Left cardiac atrium (tissue), 4 donors: ENCODE data around the gene CHCHD3. TPM values are rescaled to one million over a fixed set of nuclear protein-coding genes. Genes with fewer than 3 reads are reported as not detected.

Source experiments
- ATAC-seq, 2 donors: fragments of 200-7000 bp; cut with Tn5 transposase; one replicate each; pipeline ENCODE4 v1.9.1; 2020; ENCODE audit warnings: mild to moderate bottlenecking in 2 of 2, moderate library complexity in 2 of 2
- DNase-seq: peaks from one replicate; pipeline ENCODE4 v3.0.0-alpha.2; 2020
- intact Hi-C, 2 donors: fragments of 100-400 bp; cut with DNase I; formaldehyde crosslinking; loops; one replicate each; pipeline versions ENCODE4 v1.14.1 to v1.15.1; 2022 to 2023
- total RNA-seq, 2 donors: library from RNA; stranded (reverse); fragmentation: NEBNext Ultra II Directional; extraction: Animal tissue kit (Norgen Biotek cat#: 25700); gene quantifications; one replicate each; pipeline ENCODE4 v1.2.1, GENCODE V29; 2021
- donor health status: DM: no; HTN: yes; CAD: no.
- donor health status: DM: no; HTN: yes; CAD: no; lungs with severe emphysema.
- donor health status: DM: yes; HTN: yes; CAD: no.
- donor health status: Dilated cardiomyopathy.

CHCHD3 gene
- total RNA-seq, 2 donors from 2014 or later = 127 to 145 TPM

GRCh38 chr7:133019590-133019989, 62.3 kb downstream of the CHCHD3 start:
- DNase-seq = no peak
- intact Hi-C loops = no loop called here
- no peak for ATAC-seq

- intact Hi-C loops = no loop called here
- ATAC-seq = no peak
- DNase-seq = no peak
Measured at GRCh38 chr7:133016604-133017003, 65.3 kb downstream of the CHCHD3 start.

- intact Hi-C loops = no loop called here
- no peak for ATAC-seq
- no peak for DNase-seq
Measured at GRCh38 chr7:133015888-133016287, 66.0 kb downstream of the CHCHD3 start.

- DNase-seq (no peak), ATAC-seq (no peak)
- intact Hi-C loops = no loop called here
Measured at GRCh38 chr7:133011746-133012145, 70.1 kb downstream of the CHCHD3 start.

GRCh38 chr7:133009426-133010252, 72.3 kb downstream of the CHCHD3 start:
- DNase-seq (no peak), ATAC-seq (no peak)
- intact Hi-C loops = no loop called here

GRCh38 chr7:133007961-133008360, 73.9 kb downstream of the CHCHD3 start:
- no peak for DNase-seq
- intact Hi-C loops = no loop called here
- no peak for ATAC-seq

- ATAC-seq (no peak), DNase-seq (no peak)
- intact Hi-C loops = no loop called here
Measured at GRCh38 chr7:133003052-133003910, 78.6 kb downstream of the CHCHD3 start.

GRCh38 chr7:133001727-133002126, 80.2 kb downstream of the CHCHD3 start:
- ATAC-seq (no peak), DNase-seq (no peak)
- intact Hi-C loops = no loop called here

- intact Hi-C loops = no loop called here
- DNase-seq (no peak), ATAC-seq (no peak)
Measured at GRCh38 chr7:132999845-133000244, 82.0 kb downstream of the CHCHD3 start.

- intact Hi-C loops = no loop called here
- no peak for ATAC-seq
- DNase-seq = no peak
Measured at GRCh38 chr7:132998763-132999162, 83.1 kb downstream of the CHCHD3 start.

- DNase-seq (no peak), ATAC-seq (no peak)
- intact Hi-C loops = no loop called here
Measured at GRCh38 chr7:132997505-132997904, 84.4 kb downstream of the CHCHD3 start.

GRCh38 chr7:132996581-132997242, 85.2 kb downstream of the CHCHD3 start:
- no peak for DNase-seq
- intact Hi-C loops = no loop called here
- ATAC-seq = peak in 1 of 2 donors; percentile 40

GRCh38 chr7:132993377-132994013, 88.4 kb downstream of the CHCHD3 start:
- intact Hi-C loops = no loop called here
- no peak for DNase-seq
- ATAC-seq = no peak

- ATAC-seq = no peak
- intact Hi-C loops = no loop called here
- no peak for DNase-seq
Measured at GRCh38 chr7:132991615-132992587, 90.0 kb downstream of the CHCHD3 start.

- DNase-seq (no peak), ATAC-seq (no peak)
- intact Hi-C loops = no loop called here
Measured at GRCh38 chr7:132988117-132988516, 93.8 kb downstream of the CHCHD3 start.

- ATAC-seq = no peak
- no peak for DNase-seq
- intact Hi-C loops = no loop called here
Measured at GRCh38 chr7:132980402-132980801, 101.5 kb downstream of the CHCHD3 start.

- intact Hi-C loops = no loop called here
- ATAC-seq = no peak
- DNase-seq = no peak
Measured at GRCh38 chr7:132979524-132979923, 102.4 kb downstream of the CHCHD3 start.

GRCh38 chr7:132977234-132977633, 104.7 kb downstream of the CHCHD3 start:
- DNase-seq = no peak
- intact Hi-C loops = no loop called here
- ATAC-seq = no peak
